ENCODE measurements around the gene TRAF1.

Gene TRAF1

DNA sequence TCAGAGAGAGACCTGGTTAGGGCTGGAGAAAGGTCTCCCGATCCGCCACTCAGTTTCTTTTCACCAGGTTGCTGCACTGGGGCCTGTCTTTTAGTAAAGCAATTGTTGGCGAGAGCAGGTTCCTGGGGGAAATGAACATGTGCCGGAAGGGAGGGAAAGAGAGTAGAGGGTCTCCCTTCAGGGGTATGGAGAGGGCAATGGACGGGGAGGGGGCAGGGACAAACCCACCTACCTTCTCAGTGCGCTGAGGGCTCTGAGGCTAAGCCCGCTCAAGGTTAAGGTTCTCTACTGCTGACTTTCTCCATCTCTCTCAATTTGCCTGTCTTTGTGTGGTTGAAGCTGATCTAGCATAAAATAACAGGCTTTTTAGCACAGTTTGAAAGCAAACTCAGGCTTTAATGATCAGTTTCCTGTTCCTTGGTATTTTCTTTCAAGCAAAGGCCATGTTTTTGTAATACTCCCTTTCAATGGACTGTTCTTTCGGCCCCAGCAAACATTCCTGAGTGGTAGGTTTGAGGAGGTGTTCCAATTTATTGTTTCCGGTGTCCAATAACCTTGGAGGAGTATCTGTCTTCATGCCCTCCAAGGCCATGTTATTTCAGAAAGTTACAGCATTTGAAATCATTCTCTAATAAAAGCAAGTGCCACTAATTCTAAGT lies 25.5 kb upstream of the TRAF1 start:
- Histone ChIP-seq H3K9me3 (ENCODE audit: control insufficient read depth, low read length) (no peaks in the 10 kb centered on the region), H3K4me1 (ENCODE audit: control insufficient read depth, insufficient read depth, low read length) (no peaks in the 10 kb centered on the region), H3K9ac (ENCODE audit: low read length) (no peak overlapping the region), H3K36me3 (ENCODE audit: control insufficient read depth, insufficient read depth, low read length, severe bottlenecking) (no peaks in the 10 kb centered on the region), H3K27me3 (replicated peaks; ENCODE audit: control insufficient read depth, insufficient read depth, low read length) (no peaks in the 10 kb centered on the region), H3K4me3 (ENCODE audit: low read length) (no peak overlapping the region)
- DNase-seq (ENCODE audit: low read depth): no peak

DNA sequence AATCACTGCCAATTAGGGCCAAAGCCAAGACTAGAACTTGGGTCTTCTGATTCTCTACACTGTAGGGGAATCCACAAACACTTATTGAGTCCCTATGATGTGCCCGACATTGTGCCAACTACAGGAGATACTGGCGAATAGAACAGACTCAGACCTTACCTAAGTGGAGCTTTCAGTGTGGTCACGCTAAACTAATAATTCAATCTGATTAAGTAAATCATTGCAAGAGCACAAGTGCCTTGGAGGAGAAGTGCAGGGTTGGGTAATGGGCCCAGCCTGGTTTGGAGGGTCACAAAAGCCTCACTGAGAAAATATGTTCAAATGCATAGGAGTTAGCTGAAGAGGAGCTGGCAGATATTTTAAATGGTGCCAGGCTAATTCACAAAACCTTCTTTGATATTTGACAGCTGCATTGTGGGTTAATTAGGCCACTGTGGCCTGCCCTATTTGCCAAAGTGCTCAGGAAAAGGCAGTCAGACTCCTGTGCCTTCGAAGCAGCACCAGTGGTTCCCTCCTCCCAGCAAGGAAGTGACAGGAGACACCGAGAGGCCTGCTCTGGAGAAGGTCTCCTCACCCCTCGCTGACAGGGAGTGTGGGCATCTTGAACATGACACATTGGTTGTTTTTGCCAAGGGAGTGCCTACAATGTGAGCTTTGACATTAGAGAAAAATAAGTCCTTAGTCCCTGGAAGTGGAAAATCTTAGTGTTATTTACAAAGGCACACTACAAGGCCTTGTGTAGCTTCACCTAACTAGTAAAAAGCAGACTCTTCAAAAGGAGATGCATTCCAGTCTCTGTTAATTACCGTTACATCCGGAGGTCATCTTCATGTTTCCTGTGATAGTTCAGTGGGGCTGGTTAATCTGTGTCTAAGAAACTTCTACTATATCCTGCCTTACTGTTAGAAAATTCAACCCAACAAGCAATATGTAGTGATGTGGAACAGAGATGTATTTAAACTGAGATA lies 24.1 kb upstream of the TRAF1 start:
- H3K9me3 ChIP-seq (ENCODE audit: control insufficient read depth, low read length): no peaks in the 10 kb centered on the region
- no peak for DNase-seq (ENCODE audit: low read depth)
- H3K27me3 ChIP-seq (replicated peaks; ENCODE audit: control insufficient read depth, insufficient read depth, low read length): no peaks in the 10 kb centered on the region
- H3K9ac ChIP-seq (ENCODE audit: low read length): no peak overlapping the region
- no peak overlapping the region for H3K4me3 ChIP-seq (ENCODE audit: low read length)
- peaks cover 12% of the 10 kb centered on the region for H3K4me1 ChIP-seq (ENCODE audit: control insufficient read depth, insufficient read depth, low read length)
- no peaks in the 10 kb centered on the region for H3K36me3 ChIP-seq (ENCODE audit: control insufficient read depth, insufficient read depth, low read length, severe bottlenecking)

DNA sequence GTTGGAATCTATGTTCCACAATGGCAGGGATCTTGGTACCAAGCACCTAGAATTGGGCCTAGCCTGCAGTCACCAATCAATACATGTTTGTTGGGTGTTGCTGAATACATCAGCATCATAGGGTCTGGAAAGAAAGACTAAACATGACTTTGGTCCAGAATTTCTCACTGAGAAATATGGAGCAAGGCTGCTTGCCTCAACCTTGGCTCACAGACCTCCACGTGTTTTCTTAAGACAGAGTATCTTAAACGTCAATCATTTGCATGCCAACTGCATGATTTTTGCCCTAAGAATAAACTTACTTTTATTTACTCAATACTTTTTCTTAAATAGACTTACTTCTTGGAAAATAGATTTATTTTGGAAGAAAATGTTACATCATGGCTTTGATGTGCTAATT lies 22.7 kb upstream of the TRAF1 start:
- no peak for DNase-seq (ENCODE audit: low read depth)
- H3K9me3 ChIP-seq (ENCODE audit: control insufficient read depth, low read length): no peaks in the 10 kb centered on the region
- no peak overlapping the region for H3K9ac ChIP-seq (ENCODE audit: low read length)
- no peaks in the 10 kb centered on the region for H3K27me3 ChIP-seq (replicated peaks; ENCODE audit: control insufficient read depth, insufficient read depth, low read length)
- no peak overlapping the region for H3K4me3 ChIP-seq (ENCODE audit: low read length)
- H3K36me3 ChIP-seq (ENCODE audit: control insufficient read depth, insufficient read depth, low read length, severe bottlenecking): no peaks in the 10 kb centered on the region
- H3K4me1 ChIP-seq (ENCODE audit: control insufficient read depth, insufficient read depth, low read length): peaks cover 15% of the 10 kb centered on the region

DNA sequence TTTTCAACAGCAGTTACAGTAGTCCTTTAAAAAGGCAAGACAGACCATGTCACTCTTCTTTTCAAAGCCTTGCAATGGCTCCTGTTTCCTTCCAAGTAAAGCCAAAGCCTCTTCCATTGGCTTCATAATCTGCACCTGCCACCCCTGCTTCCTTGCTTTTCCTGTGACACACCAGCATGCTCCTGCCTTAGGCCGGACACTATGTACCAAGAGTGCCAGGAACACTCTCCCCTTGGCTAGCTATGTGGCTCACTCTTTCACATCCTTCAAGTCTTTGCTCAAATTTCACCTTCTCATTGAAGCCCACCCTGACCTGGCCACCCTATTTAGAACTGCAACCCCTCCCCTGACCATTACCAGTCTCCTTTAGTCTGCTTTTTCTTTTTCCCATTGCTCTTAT lies 22.2 kb upstream of the TRAF1 start:
- Histone ChIP-seq H3K36me3 (ENCODE audit: control insufficient read depth, insufficient read depth, low read length, severe bottlenecking) (no peaks in the 10 kb centered on the region), H3K9ac (ENCODE audit: low read length) (no peak overlapping the region), H3K27me3 (replicated peaks; ENCODE audit: control insufficient read depth, insufficient read depth, low read length) (no peaks in the 10 kb centered on the region), H3K4me1 (ENCODE audit: control insufficient read depth, insufficient read depth, low read length) (peaks cover 15% of the 10 kb centered on the region), H3K9me3 (ENCODE audit: control insufficient read depth, low read length) (no peaks in the 10 kb centered on the region), H3K4me3 (ENCODE audit: low read length) (no peak overlapping the region)
- DNase-seq (ENCODE audit: low read depth): no peak

DNA sequence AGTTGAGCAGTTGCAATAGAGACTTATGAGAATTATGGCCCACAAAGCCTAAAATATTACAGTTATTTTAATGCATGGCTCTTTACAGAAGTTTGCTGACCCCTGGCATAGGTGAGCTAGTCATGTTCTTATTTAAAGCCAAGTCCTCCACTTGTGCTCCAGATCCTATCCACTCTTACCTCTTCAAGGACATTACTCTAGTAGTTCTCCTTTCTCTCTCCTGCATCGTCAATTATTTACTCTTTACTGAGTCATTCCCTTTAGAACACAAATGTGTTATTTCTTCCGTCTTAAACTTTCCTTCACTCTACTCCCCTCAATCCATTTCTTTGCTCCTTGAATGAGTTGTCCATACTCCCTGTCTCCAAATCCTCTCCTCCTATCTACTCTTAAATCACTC lies 20.6 kb upstream of the TRAF1 start:
- no peaks in the 10 kb centered on the region for H3K27me3 ChIP-seq (replicated peaks; ENCODE audit: control insufficient read depth, insufficient read depth, low read length)
- no peak overlapping the region for H3K9ac ChIP-seq (ENCODE audit: low read length)
- no peaks in the 10 kb centered on the region for H3K9me3 ChIP-seq (ENCODE audit: control insufficient read depth, low read length)
- peaks cover 26% of the 10 kb centered on the region for H3K4me1 ChIP-seq (ENCODE audit: control insufficient read depth, insufficient read depth, low read length)
- no peaks in the 10 kb centered on the region for H3K36me3 ChIP-seq (ENCODE audit: control insufficient read depth, insufficient read depth, low read length, severe bottlenecking)
- no peak overlapping the region for H3K4me3 ChIP-seq (ENCODE audit: low read length)
- DNase-seq (ENCODE audit: low read depth): no peak

DNA sequence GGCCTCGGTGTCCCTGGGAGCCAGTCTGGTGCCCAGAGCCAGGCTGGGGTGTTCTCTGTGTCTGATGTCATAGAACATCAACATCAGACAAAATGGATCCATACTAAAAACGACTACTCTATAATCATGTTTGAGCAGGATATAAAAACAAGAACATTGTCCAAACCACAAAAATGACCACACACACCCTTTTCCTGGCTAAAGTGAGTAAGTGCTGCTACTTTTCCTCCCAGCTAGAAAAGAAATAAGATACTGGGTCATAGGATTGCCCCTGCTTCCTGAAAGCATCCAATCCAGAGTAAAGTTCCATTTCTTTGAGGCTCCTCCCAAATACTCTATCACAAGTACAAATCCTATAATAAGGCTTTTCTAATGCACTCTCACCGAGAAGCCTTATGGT lies 19.7 kb upstream of the TRAF1 start:
- Histone ChIP-seq H3K4me1 (ENCODE audit: control insufficient read depth, insufficient read depth, low read length) (peaks cover 35% of the 10 kb centered on the region), H3K4me3 (ENCODE audit: low read length) (no peak overlapping the region), H3K36me3 (ENCODE audit: control insufficient read depth, insufficient read depth, low read length, severe bottlenecking) (no peaks in the 10 kb centered on the region), H3K9me3 (ENCODE audit: control insufficient read depth, low read length) (no peaks in the 10 kb centered on the region), H3K9ac (ENCODE audit: low read length) (no peak overlapping the region), H3K27me3 (replicated peaks; ENCODE audit: control insufficient read depth, insufficient read depth, low read length) (no peaks in the 10 kb centered on the region)
- peak; percentile 45 for DNase-seq (ENCODE audit: low read depth)

DNA sequence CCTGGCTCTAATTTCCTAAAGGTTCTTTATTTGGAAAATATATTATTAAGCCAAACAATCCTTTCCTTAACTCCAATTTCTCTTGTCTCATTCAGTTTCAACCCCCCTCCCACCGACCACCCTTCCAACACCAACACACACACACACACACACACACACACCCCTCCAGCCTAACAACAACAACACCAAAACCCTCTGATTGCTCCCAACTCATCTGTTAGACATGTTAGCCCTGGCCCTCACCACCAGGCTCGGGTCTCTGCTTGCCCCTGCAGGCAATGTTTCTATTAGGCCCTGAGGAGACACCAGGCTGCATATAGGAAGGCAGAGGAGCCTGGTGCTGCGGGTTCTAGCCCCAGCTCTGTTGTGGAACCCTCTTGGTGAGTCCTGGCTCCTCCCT lies 18.4 kb upstream of the TRAF1 start:
- Histone ChIP-seq H3K9ac (ENCODE audit: low read length) (no peak overlapping the region), H3K9me3 (ENCODE audit: control insufficient read depth, low read length) (no peaks in the 10 kb centered on the region), H3K4me3 (ENCODE audit: low read length) (no peak overlapping the region), H3K27me3 (replicated peaks; ENCODE audit: control insufficient read depth, insufficient read depth, low read length) (no peaks in the 10 kb centered on the region), H3K4me1 (ENCODE audit: control insufficient read depth, insufficient read depth, low read length) (peaks cover 43% of the 10 kb centered on the region), H3K36me3 (ENCODE audit: control insufficient read depth, insufficient read depth, low read length, severe bottlenecking) (no peaks in the 10 kb centered on the region)
- DNase-seq (ENCODE audit: low read depth): no peak

DNA sequence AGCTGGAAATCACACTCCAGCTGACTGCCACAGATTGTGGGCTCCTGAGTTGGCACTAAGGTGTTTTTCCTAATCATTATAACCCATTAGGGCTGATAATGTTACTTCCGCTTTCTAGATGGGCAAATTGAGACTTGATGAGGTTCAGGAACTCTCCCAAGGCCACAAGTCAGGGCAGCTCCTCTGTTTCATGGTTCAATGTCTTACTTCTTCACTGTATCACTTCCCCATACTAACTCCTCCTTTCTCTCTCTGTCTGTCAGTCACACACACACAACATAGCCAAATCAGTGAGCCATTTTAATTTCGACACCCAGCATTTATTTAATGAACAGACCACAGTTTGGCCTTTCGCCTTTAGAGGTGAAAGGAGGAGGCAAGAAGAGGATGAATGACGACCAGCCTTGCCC lies 17.8 kb upstream of the TRAF1 start:
- H3K27me3 ChIP-seq (replicated peaks; ENCODE audit: control insufficient read depth, insufficient read depth, low read length): no peaks in the 10 kb centered on the region
- no peak for DNase-seq (ENCODE audit: low read depth)
- no peak overlapping the region for H3K4me3 ChIP-seq (ENCODE audit: low read length)
- no peaks in the 10 kb centered on the region for H3K36me3 ChIP-seq (ENCODE audit: control insufficient read depth, insufficient read depth, low read length, severe bottlenecking)
- H3K4me1 ChIP-seq (ENCODE audit: control insufficient read depth, insufficient read depth, low read length): peaks cover 43% of the 10 kb centered on the region
- no peaks in the 10 kb centered on the region for H3K9me3 ChIP-seq (ENCODE audit: control insufficient read depth, low read length)
- no peak overlapping the region for H3K9ac ChIP-seq (ENCODE audit: low read length)

DNA sequence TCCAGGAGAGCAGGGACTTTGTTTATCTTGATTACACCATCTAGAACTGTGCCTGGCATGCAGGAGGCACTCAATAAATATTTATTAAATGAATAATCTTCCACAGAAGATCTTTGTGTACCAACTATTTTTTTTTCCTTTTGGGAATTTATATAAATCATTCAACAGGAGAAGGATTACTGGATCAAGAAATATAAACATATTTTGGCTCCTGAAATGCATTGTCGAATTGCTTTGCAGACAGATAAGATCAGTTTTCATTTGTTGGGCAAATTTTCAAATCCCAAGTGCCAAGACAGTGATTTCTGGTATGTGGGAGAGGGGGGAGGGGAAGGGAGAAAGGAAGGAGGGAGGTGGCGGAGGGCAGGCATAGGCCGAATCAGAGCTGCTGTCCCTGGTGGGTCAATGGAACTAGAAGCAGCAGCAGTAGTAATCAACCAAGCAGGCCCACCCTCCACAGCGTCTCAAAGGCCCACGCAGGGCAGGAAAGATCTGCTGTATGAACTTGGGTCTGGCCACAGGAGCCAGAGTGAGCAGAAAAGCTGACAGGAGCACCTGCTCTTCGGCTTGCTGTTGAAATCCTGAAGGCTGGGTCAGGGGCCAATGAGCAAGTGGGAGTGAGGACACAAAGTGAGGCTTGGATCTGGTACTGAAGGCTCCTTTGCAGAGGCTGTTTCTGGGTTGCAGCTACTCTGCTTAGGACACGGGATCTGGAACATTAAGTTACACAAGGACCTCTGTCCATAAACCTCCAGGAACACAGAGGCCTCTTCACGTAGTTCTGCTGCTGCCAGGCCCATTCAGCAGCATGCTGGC lies 15.8 kb upstream of the TRAF1 start:
- Histone ChIP-seq H3K27me3 (replicated peaks; ENCODE audit: control insufficient read depth, insufficient read depth, low read length) (no peaks in the 10 kb centered on the region), H3K36me3 (ENCODE audit: control insufficient read depth, insufficient read depth, low read length, severe bottlenecking) (no peaks in the 10 kb centered on the region), H3K9me3 (ENCODE audit: control insufficient read depth, low read length) (no peaks in the 10 kb centered on the region), H3K4me1 (ENCODE audit: control insufficient read depth, insufficient read depth, low read length) (peaks cover 53% of the 10 kb centered on the region), H3K9ac (ENCODE audit: low read length) (peak overlapping the region; percentile 75), H3K4me3 (ENCODE audit: low read length) (peak overlapping the region; percentile 31)
- DNase-seq (ENCODE audit: low read depth): no peak

DNA sequence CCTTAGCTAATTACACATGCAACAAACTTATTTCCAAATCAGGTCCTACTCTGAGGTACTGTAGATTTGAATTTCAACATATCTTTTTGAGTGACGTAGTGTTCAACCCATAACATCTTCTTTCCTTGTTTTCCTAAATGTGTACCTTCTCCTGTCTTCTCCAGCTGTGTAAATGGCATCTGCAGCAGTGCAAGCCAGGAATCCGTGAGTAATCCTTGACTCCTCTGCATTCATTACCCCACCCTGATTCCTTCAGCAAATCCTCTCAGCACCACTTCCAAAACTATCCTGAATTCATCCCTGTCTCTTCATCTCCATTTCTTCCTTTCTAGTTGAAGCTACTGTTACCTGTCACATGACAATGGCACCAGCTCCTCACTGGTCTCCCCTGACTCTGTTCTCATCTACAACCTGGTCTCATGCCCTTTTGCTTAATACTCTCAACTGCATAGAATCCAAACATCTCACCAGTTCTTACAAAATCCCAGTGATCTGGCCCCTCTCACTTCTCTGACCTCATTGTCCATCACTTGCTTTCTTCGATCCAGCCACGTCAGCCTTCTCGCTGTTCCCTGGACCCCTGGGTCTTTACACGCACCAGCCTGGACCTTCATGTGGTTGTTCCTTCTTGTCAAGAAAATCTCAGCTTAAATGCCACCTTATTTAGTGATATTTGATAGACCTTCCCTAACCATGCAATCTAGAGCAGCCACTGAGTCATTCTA lies 14.6 kb upstream of the TRAF1 start:
- Histone ChIP-seq H3K4me3 (ENCODE audit: low read length) (peak overlapping the region; percentile 25), H3K4me1 (ENCODE audit: control insufficient read depth, insufficient read depth, low read length) (peaks cover 57% of the 10 kb centered on the region), H3K9ac (ENCODE audit: low read length) (peak overlapping the region; percentile 11), H3K27me3 (replicated peaks; ENCODE audit: control insufficient read depth, insufficient read depth, low read length) (no peaks in the 10 kb centered on the region), H3K9me3 (ENCODE audit: control insufficient read depth, low read length) (no peaks in the 10 kb centered on the region), H3K36me3 (ENCODE audit: control insufficient read depth, insufficient read depth, low read length, severe bottlenecking) (no peaks in the 10 kb centered on the region)
- peak; percentile 62 for DNase-seq (ENCODE audit: low read depth)

Data from adipocyte (in vitro differentiated cells).